Measurements from ENCODE around the gene CARMIL1. TPM values are rescaled to one million over a fixed set of nuclear protein-coding genes. Genes with fewer than 3 reads are reported as not detected.

The CARMIL1 gene
- total and polyA plus RNA-seq, 10 donors: 3.7 to 34.8 (median 9.3) TPM

DNA sequence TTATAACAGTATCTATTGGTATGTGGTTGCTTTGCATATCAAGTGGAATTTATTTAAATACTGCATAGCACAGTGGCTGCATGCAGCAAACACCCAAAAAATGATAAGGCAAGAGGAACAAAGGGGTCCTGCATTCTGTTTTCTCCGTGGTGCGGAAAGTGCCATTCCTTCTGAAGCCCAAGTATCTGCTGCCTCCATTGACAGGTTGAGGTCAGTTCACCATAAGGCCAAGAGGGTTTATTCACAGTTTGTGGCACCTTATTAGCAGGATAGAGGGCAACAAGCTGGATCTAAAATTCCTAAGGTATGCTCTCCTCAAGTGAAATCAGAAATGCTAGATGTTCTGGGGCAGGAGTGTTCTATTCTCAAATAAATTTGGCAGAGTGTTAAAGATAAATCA is 9.3 kb downstream of the CARMIL1 start:
- no peak for TF ChIP-seq POLR2A (IDR thresholded peaks at IDR 0.05)
- TF ChIP-seq, protein P1, sequence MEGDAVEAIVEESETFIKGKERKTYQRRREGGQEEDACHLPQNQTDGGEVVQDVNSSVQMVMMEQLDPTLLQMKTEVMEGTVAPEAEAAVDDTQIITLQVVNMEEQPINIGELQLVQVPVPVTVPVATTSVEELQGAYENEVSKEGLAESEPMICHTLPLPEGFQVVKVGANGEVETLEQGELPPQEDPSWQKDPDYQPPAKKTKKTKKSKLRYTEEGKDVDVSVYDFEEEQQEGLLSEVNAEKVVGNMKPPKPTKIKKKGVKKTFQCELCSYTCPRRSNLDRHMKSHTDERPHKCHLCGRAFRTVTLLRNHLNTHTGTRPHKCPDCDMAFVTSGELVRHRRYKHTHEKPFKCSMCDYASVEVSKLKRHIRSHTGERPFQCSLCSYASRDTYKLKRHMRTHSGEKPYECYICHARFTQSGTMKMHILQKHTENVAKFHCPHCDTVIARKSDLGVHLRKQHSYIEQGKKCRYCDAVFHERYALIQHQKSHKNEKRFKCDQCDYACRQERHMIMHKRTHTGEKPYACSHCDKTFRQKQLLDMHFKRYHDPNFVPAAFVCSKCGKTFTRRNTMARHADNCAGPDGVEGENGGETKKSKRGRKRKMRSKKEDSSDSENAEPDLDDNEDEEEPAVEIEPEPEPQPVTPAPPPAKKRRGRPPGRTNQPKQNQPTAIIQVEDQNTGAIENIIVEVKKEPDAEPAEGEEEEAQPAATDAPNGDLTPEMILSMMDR (IDR thresholded peaks at IDR 0.05 in 8 of 11, conservative IDR thresholded peaks at IDR 0.05 in 3 of 11): no peak
- no peak for TF ChIP-seq POLR2AphosphoS5 (IDR thresholded peaks at IDR 0.05)
- H3K36me3 ChIP-seq: no peaks in the 10 kb centered on the region
- intact Hi-C loops (cut with DNase I; ENCODE audit: low total_unique reads): no loop called here
- WGBS, 5 donors: 95 to 100% (median 98%) methylated on average over 2 of the region's 2 CpGs
- no peak overlapping the region for H3K4me3 ChIP-seq
- H3K9me3 ChIP-seq: no peaks in the 10 kb centered on the region
- H3K27ac ChIP-seq: no peak overlapping the region
- DNase-seq: no peak
- no peaks in the 10 kb centered on the region for H3K4me1 ChIP-seq
- H3K27me3 ChIP-seq (replicated peaks in 1 of 7): no peaks in the 10 kb centered on the region

DNA sequence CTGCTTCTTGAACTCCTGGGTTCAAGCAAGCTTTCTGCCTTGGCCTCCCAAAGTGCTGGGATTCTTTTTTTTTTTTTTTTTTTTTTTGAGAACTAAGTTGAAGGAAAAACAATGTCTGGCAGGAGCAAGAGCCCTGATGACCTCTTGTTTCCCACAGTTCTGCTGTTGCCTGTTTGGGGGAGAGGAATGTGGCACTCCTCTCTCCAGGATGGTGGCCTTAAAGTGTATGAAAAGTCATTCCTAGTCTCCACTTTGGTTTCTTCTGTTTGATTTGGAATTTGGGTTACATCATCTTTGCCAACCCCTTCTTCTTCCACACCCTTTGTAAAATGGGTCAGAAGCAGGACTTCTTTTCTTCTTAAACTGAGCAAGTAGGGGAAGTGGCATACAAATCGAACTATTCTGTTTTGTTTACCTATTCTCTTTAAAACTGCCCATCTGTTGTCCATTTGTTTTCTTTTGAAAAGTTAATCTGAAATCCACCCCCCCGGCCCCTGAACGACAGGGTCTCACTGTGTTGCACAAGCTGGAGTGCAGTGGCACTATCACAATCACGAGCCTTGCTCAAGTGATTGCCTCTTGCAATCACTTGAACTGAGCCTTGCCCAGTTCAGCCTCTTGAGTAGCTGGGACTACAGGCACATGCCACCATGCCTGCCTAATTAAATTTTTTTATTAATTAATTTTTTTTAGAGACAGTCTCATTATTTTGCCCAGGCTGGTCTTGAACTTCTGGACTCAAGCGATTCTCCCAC is 11.3 kb downstream of the CARMIL1 start:
- Histone ChIP-seq H3K27ac (no peak overlapping the region), H3K4me3 (no peak overlapping the region), H3K27me3 (replicated peaks in 1 of 7) (no peaks in the 10 kb centered on the region), H3K36me3 (no peaks in the 10 kb centered on the region), H3K4me1 (no peaks in the 10 kb centered on the region), H3K9me3 (no peaks in the 10 kb centered on the region)
- intact Hi-C loops (cut with DNase I; ENCODE audit: low total_unique reads): no loop called here
- DNase-seq: no peak
- 73 to 92% (median 84%) methylated on average over 5 of the region's 5 CpGs for WGBS, 5 donors
- TF ChIP-seq POLR2A (IDR thresholded peaks at IDR 0.05): no peak
- TF ChIP-seq, protein P1 (IDR thresholded peaks at IDR 0.05 in 8 of 11, conservative IDR thresholded peaks at IDR 0.05 in 3 of 11): no peak
- no peak for TF ChIP-seq POLR2AphosphoS5 (IDR thresholded peaks at IDR 0.05)

GRCh38 chr6:25292384-25292783 is 13.2 kb downstream of the CARMIL1 start:
- Histone ChIP-seq H3K4me3 (no peak overlapping the region), H3K36me3 (no peaks in the 10 kb centered on the region), H3K4me1 (peaks cover 0 to 15% (median 6%) of the 10 kb centered on the region in 6 donors), H3K9me3 (no peaks in the 10 kb centered on the region), H3K27me3 (replicated peaks in 1 of 7) (no peaks in the 10 kb centered on the region), H3K27ac (no peak overlapping the region)
- 82 to 94% (median 91%) methylated on average over 4 of the region's 4 CpGs for WGBS, 5 donors
- DNase-seq: no peak
- TF ChIP-seq, protein P1 (IDR thresholded peaks at IDR 0.05 in 8 of 11, conservative IDR thresholded peaks at IDR 0.05 in 3 of 11): no peak
- TF ChIP-seq POLR2A (IDR thresholded peaks at IDR 0.05) (no peak), POLR2AphosphoS5 (IDR thresholded peaks at IDR 0.05) (no peak)
- intact Hi-C loops (cut with DNase I; ENCODE audit: low total_unique reads): no loop called here

DNA sequence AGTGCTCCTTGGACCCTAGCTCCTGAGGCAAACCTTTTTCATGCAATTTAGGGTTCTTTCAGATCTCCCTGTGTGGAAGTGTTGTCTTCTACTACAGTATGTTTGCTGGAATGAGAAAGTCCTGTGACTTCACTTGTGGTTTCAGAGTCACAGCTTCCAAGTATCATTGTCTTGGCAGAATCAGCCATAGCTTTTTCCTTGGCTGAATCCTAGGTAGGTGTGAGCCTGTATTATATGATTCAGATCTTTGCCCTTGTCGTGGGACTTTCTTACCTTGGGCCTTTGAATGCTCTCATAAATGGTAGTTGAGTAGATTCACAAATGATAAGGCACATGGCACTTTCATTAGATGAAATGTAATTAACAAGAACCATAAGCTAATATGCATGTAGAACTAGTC is 16.5 kb downstream of the CARMIL1 start:
- no peak overlapping the region for H3K4me3 ChIP-seq
- no peaks in the 10 kb centered on the region for H3K27me3 ChIP-seq (replicated peaks in 1 of 7)
- intact Hi-C loops (cut with DNase I; ENCODE audit: low total_unique reads): no loop called here
- TF ChIP-seq, protein P1 (IDR thresholded peaks at IDR 0.05 in 8 of 11, conservative IDR thresholded peaks at IDR 0.05 in 3 of 11): no peak
- TF ChIP-seq POLR2AphosphoS5 (IDR thresholded peaks at IDR 0.05) (no peak), POLR2A (IDR thresholded peaks at IDR 0.05) (no peak)
- no peaks in the 10 kb centered on the region for H3K9me3 ChIP-seq
- peak overlapping the region in 1 of 8 donors; percentile 23 for H3K27ac ChIP-seq
- no peaks in the 10 kb centered on the region for H3K36me3 ChIP-seq
- DNase-seq: no peak
- WGBS, 5 donors: 72 to 90% (median 76%) methylated on average over 1 of the region's 1 CpG
- peaks cover 0 to 41% (median 21%) of the 10 kb centered on the region in 6 donors for H3K4me1 ChIP-seq

All from spleen (tissue), 11 donors.